Suppressor macrophage (primary cell): Measurements from ENCODE around the gene ZBTB25.

ENCODE experiments used
- DNase-seq, 4 experiments: peaks; one replicate each; pipeline ENCODE4 v3.0.0-alpha.2; 2020 to 2022
- total RNA-seq, 17 experiments: gene quantifications; one replicate each; lab custom pipeline; 2026; ENCODE audit warnings: mixed read lengths in 6 of 17, inconsistent platforms in 3 of 17; lab: John Stamatoyannopoulos, UW

ZBTB25 gene, protein sequence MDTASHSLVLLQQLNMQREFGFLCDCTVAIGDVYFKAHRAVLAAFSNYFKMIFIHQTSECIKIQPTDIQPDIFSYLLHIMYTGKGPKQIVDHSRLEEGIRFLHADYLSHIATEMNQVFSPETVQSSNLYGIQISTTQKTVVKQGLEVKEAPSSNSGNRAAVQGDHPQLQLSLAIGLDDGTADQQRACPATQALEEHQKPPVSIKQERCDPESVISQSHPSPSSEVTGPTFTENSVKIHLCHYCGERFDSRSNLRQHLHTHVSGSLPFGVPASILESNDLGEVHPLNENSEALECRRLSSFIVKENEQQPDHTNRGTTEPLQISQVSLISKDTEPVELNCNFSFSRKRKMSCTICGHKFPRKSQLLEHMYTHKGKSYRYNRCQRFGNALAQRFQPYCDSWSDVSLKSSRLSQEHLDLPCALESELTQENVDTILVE
- 3.1 to 35.0 (median 19.2) reads per million in 17 experiments for total RNA-seq

- DNase-seq = peak; percentile 97 to 99 (median 98)
These were observed at the start of gene ZBTB25 for GRCh38 chr14:64503434-64504309. Gene ZBTB25, minus strand, starts transcription at chr14:64503838. Its CDS starts 13,305 bp downstream, at chr14:64490533.

DNA sequence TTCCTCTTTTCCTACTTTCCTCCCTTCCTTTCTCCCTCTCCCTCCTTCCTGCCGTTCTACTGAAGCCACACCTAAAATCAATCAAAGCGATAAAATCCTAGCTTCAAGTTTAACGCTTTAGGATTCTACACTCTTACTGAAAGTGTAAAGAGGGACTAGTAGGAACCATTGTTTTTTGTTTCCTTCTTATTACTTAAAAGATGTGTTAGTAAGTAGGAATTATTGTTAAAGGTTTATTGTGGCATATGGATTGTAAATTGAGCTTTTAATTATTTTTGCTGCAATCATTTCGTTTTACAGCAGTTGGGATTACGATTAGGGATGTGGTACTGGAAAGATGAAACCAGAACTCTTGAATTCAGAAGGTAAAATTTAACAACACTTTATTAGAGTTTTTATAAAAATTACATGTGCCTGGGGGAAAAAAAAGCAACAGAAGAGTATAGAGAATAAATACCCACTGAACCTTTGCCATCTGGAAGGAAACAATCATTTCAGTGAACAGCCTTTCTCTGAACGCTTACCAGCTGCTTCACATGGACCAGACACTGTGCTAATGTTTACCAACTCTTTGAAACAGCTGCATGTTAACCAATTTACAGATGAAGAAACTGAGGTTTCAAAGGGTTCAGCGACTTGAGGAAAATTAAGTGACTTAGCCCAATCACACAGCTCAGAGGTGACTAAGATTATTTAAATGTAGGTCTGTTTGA is 47.1 kb upstream of the ZBTB25 start:
- no peak for DNase-seq

DNA sequence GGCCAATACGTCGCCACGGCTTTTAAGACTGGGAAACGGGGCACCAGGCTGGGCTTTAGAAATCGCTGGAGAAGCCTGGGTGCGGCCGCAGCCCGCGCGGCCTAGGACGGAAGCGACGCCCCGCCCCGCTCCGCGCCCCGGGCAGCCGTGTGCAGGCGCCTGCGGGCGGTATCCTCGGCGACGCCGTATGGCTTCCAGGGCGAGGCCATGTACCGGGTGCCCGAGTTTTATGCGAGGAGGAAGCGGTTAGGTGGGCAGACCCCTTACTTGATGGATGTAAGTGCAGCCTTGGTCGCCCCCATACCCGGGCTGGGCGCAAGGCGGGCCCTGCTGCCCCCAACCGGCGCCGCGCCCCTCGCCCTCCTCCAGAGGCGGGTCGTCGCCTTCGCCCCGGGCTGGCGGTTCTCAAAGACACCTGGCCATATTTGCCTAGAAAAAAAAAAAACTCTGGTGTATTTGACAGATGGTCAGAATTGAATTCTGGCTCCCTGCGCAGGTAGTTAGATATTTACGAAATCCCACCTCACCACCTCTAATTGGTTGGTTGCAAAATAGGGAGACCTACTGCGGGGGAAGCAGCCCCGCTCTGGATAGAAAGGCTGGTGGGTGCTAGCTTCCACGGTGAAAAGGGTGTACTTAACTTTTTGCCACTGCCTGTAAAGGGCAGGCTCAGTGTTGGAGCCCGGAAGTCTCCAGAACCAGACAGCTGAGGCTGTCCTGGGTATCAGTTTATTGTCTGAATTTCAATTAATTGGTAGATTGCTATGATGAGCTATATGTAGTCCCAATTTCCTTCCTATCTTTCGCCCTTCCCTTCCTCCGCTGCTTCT is 46.4 kb upstream of the ZBTB25 start, which contains the start of gene PPP1R36:
TSS of gene PPP1R36 (plus strand) at position 171 of the 830 bp plus-strand sequence. CDS start at position 208, 37 bp downstream.
- DNase-seq = peak; percentile 35 to 70 (median 53)

- no peak for DNase-seq
These were observed 45.4 kb upstream of the ZBTB25 start for GRCh38 chr14:64549016-64549415.

GRCh38 chr14:64544607-64545312 is 41.1 kb upstream of the ZBTB25 start:
- no peak for DNase-seq

DNA sequence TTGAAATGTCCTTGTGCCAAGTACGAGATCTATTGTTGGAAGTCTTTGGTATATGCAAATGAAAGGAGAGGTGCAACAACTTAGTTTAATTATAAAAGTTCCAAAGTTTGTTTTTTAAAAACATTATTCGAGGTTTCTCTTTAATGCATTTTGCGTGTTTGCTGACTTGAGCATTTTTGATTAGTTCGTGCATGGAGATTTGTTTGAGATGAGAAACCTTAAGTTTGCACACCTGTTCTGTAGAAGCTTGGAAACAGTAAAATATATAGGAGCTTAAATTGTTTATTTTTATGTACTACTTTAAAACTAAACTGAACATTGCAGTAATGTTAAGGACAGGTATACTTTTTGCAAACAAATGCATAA is 39.2 kb upstream of the ZBTB25 start:
- DNase-seq = no peak

- DNase-seq = no peak
These were observed 38.6 kb upstream of the ZBTB25 start for GRCh38 chr14:64541972-64542835.

DNA sequence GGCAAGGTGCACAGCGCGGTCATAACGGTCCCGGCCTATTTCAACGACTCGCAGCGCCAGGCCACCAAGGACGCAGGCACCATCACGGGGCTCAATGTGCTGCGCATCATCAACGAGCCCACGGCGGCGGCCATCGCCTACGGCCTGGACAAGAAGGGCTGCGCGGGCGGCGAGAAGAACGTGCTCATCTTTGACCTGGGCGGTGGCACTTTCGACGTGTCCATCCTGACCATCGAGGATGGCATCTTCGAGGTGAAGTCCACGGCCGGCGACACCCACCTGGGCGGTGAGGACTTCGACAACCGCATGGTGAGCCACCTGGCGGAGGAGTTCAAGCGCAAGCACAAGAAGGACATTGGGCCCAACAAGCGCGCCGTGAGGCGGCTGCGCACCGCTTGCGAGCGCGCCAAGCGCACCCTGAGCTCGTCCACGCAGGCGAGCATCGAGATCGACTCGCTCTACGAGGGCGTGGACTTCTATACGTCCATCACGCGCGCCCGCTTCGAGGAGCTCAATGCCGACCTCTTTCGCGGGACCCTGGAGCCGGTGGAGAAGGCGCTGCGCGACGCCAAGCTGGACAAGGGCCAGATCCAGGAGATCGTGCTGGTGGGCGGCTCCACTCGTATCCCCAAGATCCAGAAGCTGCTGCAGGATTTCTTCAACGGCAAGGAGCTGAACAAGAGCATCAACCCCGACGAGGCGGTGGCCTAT is 37.8 kb upstream of the ZBTB25 start:
- DNase-seq = no peak

GRCh38 chr14:64540208-64541202 is 36.9 kb upstream of the ZBTB25 start, which contains the start of gene HSPA2:
Gene HSPA2, plus strand, starts transcription at chr14:64540741. Its CDS starts 109 bp downstream, at chr14:64540850.
- DNase-seq = peak; percentile 99 to 100 (median 99)

DNA sequence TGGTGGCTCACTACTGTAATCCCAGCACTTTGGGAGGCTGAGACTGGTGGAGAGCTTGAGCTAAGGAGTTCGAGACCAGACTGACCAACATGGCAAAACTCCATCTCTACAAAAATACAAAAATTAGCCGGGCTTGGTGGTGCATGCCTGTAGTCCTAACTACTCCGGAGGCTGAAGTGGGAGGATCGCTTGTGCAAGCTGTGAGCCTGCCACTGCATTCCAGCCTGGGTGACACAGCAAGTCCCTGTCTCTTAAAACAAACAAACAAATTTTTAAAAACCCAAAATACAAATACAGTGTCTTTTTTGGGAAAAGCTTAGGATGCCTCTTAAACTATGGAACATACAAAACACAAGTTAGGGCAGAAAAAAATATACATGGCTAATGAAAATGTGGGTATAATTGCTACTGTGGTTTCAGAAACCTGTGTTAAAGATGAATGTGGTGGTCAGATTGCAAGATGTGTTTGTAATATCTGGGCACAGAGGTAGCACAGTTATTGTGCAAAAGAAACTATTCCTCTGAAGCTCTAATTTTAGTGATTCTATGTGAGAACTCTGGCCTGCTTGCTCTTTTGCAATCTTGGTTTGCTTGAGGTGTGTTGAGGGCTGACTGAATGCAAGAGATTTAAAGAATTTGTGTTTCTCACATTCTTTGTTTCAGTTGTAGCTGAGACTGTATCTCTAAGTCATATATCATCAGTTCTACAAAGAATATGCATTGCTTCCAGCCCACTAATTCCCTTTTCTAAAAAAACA is 33.0 kb upstream of the ZBTB25 start:
- no peak for DNase-seq

GRCh38 chr14:64531567-64531966 is 27.9 kb upstream of the ZBTB25 start:
- no peak for DNase-seq

DNA sequence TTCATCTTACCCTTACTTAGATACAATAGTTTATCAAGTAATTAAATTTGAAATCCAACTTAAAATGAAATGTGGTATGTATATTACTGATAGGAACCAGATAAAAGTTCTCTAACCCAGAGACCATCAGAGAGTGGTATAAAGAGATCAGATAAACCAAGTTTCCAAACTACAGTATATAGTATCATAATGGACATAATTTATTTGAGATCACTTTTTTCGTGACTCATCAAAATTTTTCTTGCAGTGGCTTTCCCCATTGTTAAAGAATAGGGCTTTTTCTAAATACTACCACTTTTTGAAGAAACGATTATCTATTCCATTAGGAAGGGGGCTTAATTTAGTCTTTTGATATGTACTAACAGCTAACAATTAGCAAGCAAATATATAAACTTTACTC is 21.7 kb upstream of the ZBTB25 start:
- no peak for DNase-seq

- DNase-seq = no peak
These were observed 19.1 kb upstream of the ZBTB25 start for GRCh38 chr14:64522591-64523355.

- DNase-seq = no peak
These were observed 17.1 kb upstream of the ZBTB25 start for GRCh38 chr14:64520699-64521098.

- no peak for DNase-seq
These were observed 14.6 kb upstream of the ZBTB25 start for GRCh38 chr14:64518229-64518628.

GRCh38 chr14:64517667-64518066 is 14.0 kb upstream of the ZBTB25 start:
- DNase-seq = peak in 3 of 4 experiments; percentile 38 to 48 (median 48)
